Transverse colon (tissue), 4 donors: ENCODE results near the gene STK24.

Experiments
- POLR2A ChIP-seq: fragments of 450-650 bp; IDR thresholded peaks from one replicate; pipeline ENCODE4 v1.6.1; 2016; ENCODE audit warnings: antibody characterized with exemption, mild to moderate bottlenecking, moderate library complexity
- POLR2AphosphoS5 ChIP-seq, 3 donors: sonication (generic); formaldehyde crosslinking; IDR thresholded peaks; one replicate each; pipeline ENCODE4 v1.6.1; 2016; ENCODE audit warnings: antibody characterized with exemption in 3 of 3
- TF ChIP-seq, protein P1 (sequence below), 5 experiments: fragments of 200-600 bp in 3 of 5; fragments of 450-650 bp in 2 of 5; sonication (generic) in 3 of 5; IDR thresholded peaks; 1 replicate in 2 of 5; 2 replicates in 3 of 5; pipeline ENCODE4 v1.5.1; 2016 to 2017; ENCODE audit warnings: antibody characterized with exemption in 5 of 5, inconsistent platforms in 3 of 5, mild to moderate bottlenecking in 2 of 5, moderate library complexity in 1 of 5

DNA sequence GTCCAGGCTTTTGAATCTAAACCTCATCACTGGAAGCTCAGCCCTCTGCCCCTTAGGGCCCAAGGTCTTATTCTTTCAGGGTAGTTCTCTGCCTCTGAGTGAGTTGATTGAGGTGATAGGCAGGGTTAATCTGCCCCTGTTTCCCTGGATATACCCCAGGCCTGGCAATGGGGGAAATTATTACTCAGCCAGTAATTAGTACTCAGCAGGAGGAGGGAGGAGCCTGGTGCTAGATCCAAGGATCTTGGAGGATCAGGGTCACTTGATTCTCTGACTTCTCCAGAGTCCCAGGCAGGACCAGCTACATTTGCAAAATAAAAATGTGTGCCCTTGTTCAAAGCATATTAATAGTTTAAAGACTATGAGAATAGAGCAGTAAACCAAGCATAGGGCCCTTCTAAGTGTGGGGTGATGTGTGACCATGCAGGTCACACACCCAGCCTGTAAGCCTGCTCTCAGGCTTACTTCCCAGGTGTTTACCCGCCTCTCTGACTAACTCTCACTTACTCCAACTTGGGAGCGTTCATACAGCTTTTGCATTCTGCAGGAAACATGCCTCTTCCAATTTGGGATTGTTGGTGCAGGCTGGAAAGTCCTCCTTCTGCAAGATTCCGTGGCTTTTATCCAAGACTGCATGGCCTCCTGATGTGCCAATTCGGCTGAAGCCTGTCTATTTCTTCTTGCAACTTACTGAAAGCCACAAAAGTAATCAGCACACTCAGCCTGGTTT, 7.9 kb upstream of the STK24 start:
- TF ChIP-seq, protein P1, sequence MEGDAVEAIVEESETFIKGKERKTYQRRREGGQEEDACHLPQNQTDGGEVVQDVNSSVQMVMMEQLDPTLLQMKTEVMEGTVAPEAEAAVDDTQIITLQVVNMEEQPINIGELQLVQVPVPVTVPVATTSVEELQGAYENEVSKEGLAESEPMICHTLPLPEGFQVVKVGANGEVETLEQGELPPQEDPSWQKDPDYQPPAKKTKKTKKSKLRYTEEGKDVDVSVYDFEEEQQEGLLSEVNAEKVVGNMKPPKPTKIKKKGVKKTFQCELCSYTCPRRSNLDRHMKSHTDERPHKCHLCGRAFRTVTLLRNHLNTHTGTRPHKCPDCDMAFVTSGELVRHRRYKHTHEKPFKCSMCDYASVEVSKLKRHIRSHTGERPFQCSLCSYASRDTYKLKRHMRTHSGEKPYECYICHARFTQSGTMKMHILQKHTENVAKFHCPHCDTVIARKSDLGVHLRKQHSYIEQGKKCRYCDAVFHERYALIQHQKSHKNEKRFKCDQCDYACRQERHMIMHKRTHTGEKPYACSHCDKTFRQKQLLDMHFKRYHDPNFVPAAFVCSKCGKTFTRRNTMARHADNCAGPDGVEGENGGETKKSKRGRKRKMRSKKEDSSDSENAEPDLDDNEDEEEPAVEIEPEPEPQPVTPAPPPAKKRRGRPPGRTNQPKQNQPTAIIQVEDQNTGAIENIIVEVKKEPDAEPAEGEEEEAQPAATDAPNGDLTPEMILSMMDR (IDR thresholded peaks at IDR 0.05), result no peak
- no peak for TF ChIP-seq POLR2AphosphoS5 (IDR thresholded peaks at IDR 0.05)
- TF ChIP-seq POLR2A, result no peak
